ENCODE measurements around the gene ANKRD33B.

The ANKRD33B gene

GRCh38 chr5:10652606-10653005, 88.7 kb downstream of the ANKRD33B start:
- Histone ChIP-seq H3K27me3 (ENCODE audit: insufficient read depth, low read length) (no peaks in the 10 kb centered on the region), H3K4me1 (ENCODE audit: insufficient read depth, low read length) (no peaks in the 10 kb centered on the region), H3K9me3 (ENCODE audit: insufficient read depth, low read depth, low read length) (no peaks in the 10 kb centered on the region), H3K4me3 (ENCODE audit: low read length) (no peak overlapping the region), H3K36me3 (ENCODE audit: insufficient read depth, low read depth, low read length) (peaks cover 30% of the 10 kb centered on the region; the same call in 1 of the 2 replicates), H3K9ac (ENCODE audit: low read depth, low read length) (no peak overlapping the region), H3K27ac (ENCODE audit: low read length) (no peak overlapping the region)

GRCh38 chr5:10653043-10653442, 89.2 kb downstream of the ANKRD33B start:
- peaks cover 30% of the 10 kb centered on the region; the same call in 1 of the 2 replicates for H3K36me3 ChIP-seq (ENCODE audit: insufficient read depth, low read depth, low read length)
- no peaks in the 10 kb centered on the region for H3K4me1 ChIP-seq (ENCODE audit: insufficient read depth, low read length)
- H3K4me3 ChIP-seq (ENCODE audit: low read length) = no peak overlapping the region

GRCh38 chr5:10653751-10654400, 90.0 kb downstream of the ANKRD33B start:
- H3K4me3 ChIP-seq (ENCODE audit: low read length) = no peak overlapping the region
- H3K36me3 ChIP-seq (ENCODE audit: insufficient read depth, low read depth, low read length) = peaks cover 30% of the 10 kb centered on the region; the same call in 1 of the 2 replicates
- no peaks in the 10 kb centered on the region for H3K27me3 ChIP-seq (ENCODE audit: insufficient read depth, low read length)
- no peak overlapping the region for H3K9ac ChIP-seq (ENCODE audit: low read depth, low read length)
- H3K9me3 ChIP-seq (ENCODE audit: insufficient read depth, low read depth, low read length) = no peaks in the 10 kb centered on the region
- H3K27ac ChIP-seq (ENCODE audit: low read length) = no peak overlapping the region
- no peaks in the 10 kb centered on the region for H3K4me1 ChIP-seq (ENCODE audit: insufficient read depth, low read length)

More at GRCh38 chr5:10653043-10653442, 89.2 kb downstream of the ANKRD33B start:
- H3K27me3 ChIP-seq (ENCODE audit: insufficient read depth, low read length) = no peaks in the 10 kb centered on the region
- H3K27ac ChIP-seq (ENCODE audit: low read length) = no peak overlapping the region
- no peaks in the 10 kb centered on the region for H3K9me3 ChIP-seq (ENCODE audit: insufficient read depth, low read depth, low read length)
- no peak overlapping the region for H3K9ac ChIP-seq (ENCODE audit: low read depth, low read length)

GRCh38 chr5:10654566-10654965, 90.7 kb downstream of the ANKRD33B start:
- Histone ChIP-seq H3K27ac (ENCODE audit: low read length) (no peak overlapping the region), H3K36me3 (ENCODE audit: insufficient read depth, low read depth, low read length) (peaks cover 30% of the 10 kb centered on the region; the same call in 1 of the 2 replicates), H3K4me3 (ENCODE audit: low read length) (no peak overlapping the region), H3K9ac (ENCODE audit: low read depth, low read length) (no peak overlapping the region), H3K9me3 (ENCODE audit: insufficient read depth, low read depth, low read length) (no peaks in the 10 kb centered on the region), H3K27me3 (ENCODE audit: insufficient read depth, low read length) (no peaks in the 10 kb centered on the region), H3K4me1 (ENCODE audit: insufficient read depth, low read length) (no peaks in the 10 kb centered on the region)

- Histone ChIP-seq H3K4me1 (ENCODE audit: insufficient read depth, low read length) (no peaks in the 10 kb centered on the region), H3K27ac (ENCODE audit: low read length) (no peak overlapping the region), H3K9ac (ENCODE audit: low read depth, low read length) (no peak overlapping the region), H3K27me3 (ENCODE audit: insufficient read depth, low read length) (no peaks in the 10 kb centered on the region), H3K36me3 (ENCODE audit: insufficient read depth, low read depth, low read length) (peaks cover 26% of the 10 kb centered on the region; the same call in 1 of the 2 replicates), H3K4me3 (ENCODE audit: low read length) (no peak overlapping the region), H3K9me3 (ENCODE audit: insufficient read depth, low read depth, low read length) (no peaks in the 10 kb centered on the region)
These were observed 91.5 kb downstream of the ANKRD33B start for GRCh38 chr5:10655161-10655971.

- Histone ChIP-seq H3K4me1 (ENCODE audit: insufficient read depth, low read length) (no peaks in the 10 kb centered on the region), H3K4me3 (ENCODE audit: low read length) (no peak overlapping the region), H3K9me3 (ENCODE audit: insufficient read depth, low read depth, low read length) (no peaks in the 10 kb centered on the region), H3K27ac (ENCODE audit: low read length) (no peak overlapping the region), H3K27me3 (ENCODE audit: insufficient read depth, low read length) (no peaks in the 10 kb centered on the region), H3K9ac (ENCODE audit: low read depth, low read length) (no peak overlapping the region), H3K36me3 (ENCODE audit: insufficient read depth, low read depth, low read length) (peaks cover 18% of the 10 kb centered on the region; the same call in 1 of the 2 replicates)
These were observed 92.3 kb downstream of the ANKRD33B start for GRCh38 chr5:10655972-10656830.

- no peak overlapping the region for H3K27ac ChIP-seq (ENCODE audit: low read length)
- no peaks in the 10 kb centered on the region for H3K27me3 ChIP-seq (ENCODE audit: insufficient read depth, low read length)
- no peaks in the 10 kb centered on the region for H3K9me3 ChIP-seq (ENCODE audit: insufficient read depth, low read depth, low read length)
- H3K9ac ChIP-seq (ENCODE audit: low read depth, low read length) = no peak overlapping the region
- H3K4me3 ChIP-seq (ENCODE audit: low read length) = no peak overlapping the region
- no peaks in the 10 kb centered on the region; the same call in 1 of the 2 replicates for H3K4me1 ChIP-seq (ENCODE audit: insufficient read depth, low read length)
- peaks cover 9% of the 10 kb centered on the region; the same call in 1 of the 2 replicates for H3K36me3 ChIP-seq (ENCODE audit: insufficient read depth, low read depth, low read length)
These were observed 94.4 kb downstream of the ANKRD33B start for GRCh38 chr5:10658265-10658664.

GRCh38 chr5:10660135-10660534, 96.3 kb downstream of the ANKRD33B start:
- H3K9me3 ChIP-seq (ENCODE audit: insufficient read depth, low read depth, low read length) = no peaks in the 10 kb centered on the region

GRCh38 chr5:10660720-10661387, 97.0 kb downstream of the ANKRD33B start:
- H3K4me1 ChIP-seq (ENCODE audit: insufficient read depth, low read length) = peaks cover 3% of the 10 kb centered on the region; the same call in 1 of the 2 replicates
- no peak overlapping the region for H3K27ac ChIP-seq (ENCODE audit: low read length)
- H3K9me3 ChIP-seq (ENCODE audit: insufficient read depth, low read depth, low read length) = no peaks in the 10 kb centered on the region
- H3K4me3 ChIP-seq (ENCODE audit: low read length) = no peak overlapping the region
- H3K9ac ChIP-seq (ENCODE audit: low read depth, low read length) = no peak overlapping the region
- no peaks in the 10 kb centered on the region for H3K36me3 ChIP-seq (ENCODE audit: insufficient read depth, low read depth, low read length)
- no peaks in the 10 kb centered on the region for H3K27me3 ChIP-seq (ENCODE audit: insufficient read depth, low read length)

More at GRCh38 chr5:10660135-10660534, 96.3 kb downstream of the ANKRD33B start:
- peaks cover 3% of the 10 kb centered on the region; the same call in 1 of the 2 replicates for H3K4me1 ChIP-seq (ENCODE audit: insufficient read depth, low read length)
- H3K9ac ChIP-seq (ENCODE audit: low read depth, low read length) = no peak overlapping the region
- no peaks in the 10 kb centered on the region for H3K27me3 ChIP-seq (ENCODE audit: insufficient read depth, low read length)
- H3K36me3 ChIP-seq (ENCODE audit: insufficient read depth, low read depth, low read length) = peaks cover 2% of the 10 kb centered on the region; the same call in 1 of the 2 replicates
- no peak overlapping the region for H3K27ac ChIP-seq (ENCODE audit: low read length)
- H3K4me3 ChIP-seq (ENCODE audit: low read length) = no peak overlapping the region

GRCh38 chr5:10661401-10661800, 97.5 kb downstream of the ANKRD33B start:
- no peaks in the 10 kb centered on the region for H3K27me3 ChIP-seq (ENCODE audit: insufficient read depth, low read length)
- no peak overlapping the region for H3K9ac ChIP-seq (ENCODE audit: low read depth, low read length)
- no peak overlapping the region for H3K4me3 ChIP-seq (ENCODE audit: low read length)
- no peak overlapping the region for H3K27ac ChIP-seq (ENCODE audit: low read length)
- peaks cover 3% of the 10 kb centered on the region; the same call in 1 of the 2 replicates for H3K4me1 ChIP-seq (ENCODE audit: insufficient read depth, low read length)
- no peaks in the 10 kb centered on the region for H3K36me3 ChIP-seq (ENCODE audit: insufficient read depth, low read depth, low read length)
- no peaks in the 10 kb centered on the region for H3K9me3 ChIP-seq (ENCODE audit: insufficient read depth, low read depth, low read length)

GRCh38 chr5:10662083-10662482, 98.2 kb downstream of the ANKRD33B start:
- Histone ChIP-seq H3K9ac (ENCODE audit: low read depth, low read length) (no peak overlapping the region), H3K36me3 (ENCODE audit: insufficient read depth, low read depth, low read length) (no peaks in the 10 kb centered on the region), H3K4me3 (ENCODE audit: low read length) (no peak overlapping the region), H3K27ac (ENCODE audit: low read length) (no peak overlapping the region), H3K9me3 (ENCODE audit: insufficient read depth, low read depth, low read length) (no peaks in the 10 kb centered on the region), H3K27me3 (ENCODE audit: insufficient read depth, low read length) (no peaks in the 10 kb centered on the region), H3K4me1 (ENCODE audit: insufficient read depth, low read length) (peaks cover 3% of the 10 kb centered on the region; the same call in 1 of the 2 replicates)

Measured in iPS-20b (cell line).